ENCODE data around the gene RAG2.

DNA sequence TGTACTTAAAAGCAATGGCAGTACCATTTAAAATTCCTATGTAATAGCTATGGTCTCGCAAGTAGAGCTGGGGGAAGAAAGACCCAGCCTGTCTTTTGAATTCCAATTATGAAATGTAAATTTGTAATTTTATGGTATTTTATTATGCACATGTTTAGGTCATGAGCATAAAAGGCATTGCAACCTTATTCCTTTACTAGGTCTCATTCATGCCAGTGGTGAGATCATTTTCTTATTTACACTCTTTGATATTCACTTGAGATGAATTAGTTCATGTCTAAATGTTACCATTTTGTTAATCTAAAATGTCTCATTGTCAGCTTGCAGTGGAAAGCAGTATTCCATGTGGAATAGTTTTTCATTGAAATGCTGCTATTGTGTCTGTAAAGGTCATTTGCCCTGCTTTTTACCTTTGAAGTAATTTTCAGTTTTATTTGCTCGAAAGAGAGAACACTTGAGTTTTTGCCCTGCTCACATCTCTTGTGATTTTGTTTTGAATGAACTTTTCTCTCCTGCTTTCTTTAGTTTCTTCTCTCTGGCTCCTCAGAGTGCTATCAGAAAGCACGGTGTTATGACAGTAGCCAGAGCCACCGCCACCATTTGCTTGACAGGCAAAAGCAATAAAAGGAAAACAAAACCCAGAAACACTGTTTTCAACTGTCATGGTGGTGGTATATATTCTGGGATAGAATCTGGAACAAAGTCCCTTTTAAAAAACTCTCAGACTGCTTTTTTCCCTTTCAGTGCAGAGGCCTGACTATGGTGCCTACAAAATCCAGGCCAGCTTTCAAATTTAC is 37.2 kb upstream of the RAG2 start:
- TF ChIP-seq POLR2AphosphoS5 (IDR thresholded peaks at IDR 0.05; ENCODE audit: low read depth, low read length), result no peak
- TF ChIP-seq TAF1 (IDR thresholded peaks at IDR 0.05; ENCODE audit: low read depth, low read length), result no peak
- no peak for TF ChIP-seq POLR2A (IDR thresholded peaks at IDR 0.05; ENCODE audit: low read depth, low read length)

Data from GM12891 (cell line).